K562 (cell line): ENCODE data around the gene BRCA1.

Source experiments
- RUNX1 ChIP-seq: sonication (generic); IDR thresholded peaks from 2 replicates; pipeline ENCODE4 v1.6.1; 2016; ENCODE audit warnings: antibody characterized with exemption, low read depth
- TF ChIP-seq, protein P1 (sequence below): fragments of 250-450 bp; sonication (Bioruptor Pico); IDR thresholded peaks from 2 replicates; pipeline ENCODE4 v1.5.0; 2022; ENCODE audit warnings: mild to moderate bottlenecking
- TF ChIP-seq, protein P2 (sequence below), 3 experiments: IDR thresholded peaks in 2 of 3; conservative IDR thresholded peaks in 1 of 3; 2 replicates each; pipeline ENCODE4 v1.5.1; 2011 to 2012; ENCODE audit warnings: low read length in 3 of 3, mild to moderate bottlenecking in 3 of 3, control low read depth in 2 of 3, improper control_type of control experiment in 1 of 3, inconsistent platforms in 1 of 3, low read depth in 1 of 3, mixed read lengths in 1 of 3, moderate library complexity in 1 of 3; ENCODE audit not compliant: insufficient read depth in 2 of 3

DNA sequence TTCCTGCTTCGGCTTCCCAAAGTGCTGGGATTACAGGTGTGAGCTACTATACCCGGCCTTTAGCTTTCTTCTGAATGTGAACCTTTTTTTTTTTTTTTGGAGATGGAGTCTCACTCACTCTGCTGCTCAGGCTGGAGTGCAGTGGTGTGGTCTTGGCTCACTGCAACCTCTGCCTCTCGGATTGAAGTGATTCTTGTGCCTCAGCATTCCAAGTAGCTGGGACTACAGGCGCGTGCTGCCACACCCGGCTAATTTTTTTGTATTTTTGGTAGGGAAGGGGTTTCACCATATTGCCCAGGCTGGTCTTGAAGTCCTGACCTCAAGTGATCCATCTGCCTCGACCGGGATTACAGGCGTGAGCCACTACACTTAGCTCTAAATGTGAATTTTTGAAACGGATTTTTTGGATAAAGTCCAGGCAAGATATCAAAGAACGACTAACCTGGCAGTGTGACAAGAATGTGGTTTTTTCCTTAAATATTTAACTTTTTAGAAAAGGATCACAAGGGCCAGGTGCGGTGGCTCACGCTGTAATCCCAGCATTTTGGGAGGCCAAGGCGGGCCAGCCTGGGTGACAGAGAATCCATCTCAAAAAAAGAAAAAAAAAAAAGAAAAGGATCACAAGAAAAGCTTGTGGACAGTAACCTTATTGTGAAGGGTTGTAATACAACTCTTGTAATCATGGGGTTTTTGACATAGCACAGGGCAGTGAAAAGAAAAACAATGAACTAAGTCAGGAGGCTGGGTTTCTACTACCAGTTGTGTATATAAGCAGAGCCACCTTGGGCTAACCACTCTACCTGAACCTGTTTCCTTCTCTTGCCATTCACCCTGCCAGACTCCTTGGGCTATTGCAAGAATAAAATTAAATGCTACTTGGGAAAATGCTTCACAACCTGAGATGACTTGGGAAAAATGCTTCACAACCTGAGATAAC, 6.2 kb downstream of the BRCA1 start:
- TF ChIP-seq RUNX1 = no peak
- TF ChIP-seq, protein P1, sequence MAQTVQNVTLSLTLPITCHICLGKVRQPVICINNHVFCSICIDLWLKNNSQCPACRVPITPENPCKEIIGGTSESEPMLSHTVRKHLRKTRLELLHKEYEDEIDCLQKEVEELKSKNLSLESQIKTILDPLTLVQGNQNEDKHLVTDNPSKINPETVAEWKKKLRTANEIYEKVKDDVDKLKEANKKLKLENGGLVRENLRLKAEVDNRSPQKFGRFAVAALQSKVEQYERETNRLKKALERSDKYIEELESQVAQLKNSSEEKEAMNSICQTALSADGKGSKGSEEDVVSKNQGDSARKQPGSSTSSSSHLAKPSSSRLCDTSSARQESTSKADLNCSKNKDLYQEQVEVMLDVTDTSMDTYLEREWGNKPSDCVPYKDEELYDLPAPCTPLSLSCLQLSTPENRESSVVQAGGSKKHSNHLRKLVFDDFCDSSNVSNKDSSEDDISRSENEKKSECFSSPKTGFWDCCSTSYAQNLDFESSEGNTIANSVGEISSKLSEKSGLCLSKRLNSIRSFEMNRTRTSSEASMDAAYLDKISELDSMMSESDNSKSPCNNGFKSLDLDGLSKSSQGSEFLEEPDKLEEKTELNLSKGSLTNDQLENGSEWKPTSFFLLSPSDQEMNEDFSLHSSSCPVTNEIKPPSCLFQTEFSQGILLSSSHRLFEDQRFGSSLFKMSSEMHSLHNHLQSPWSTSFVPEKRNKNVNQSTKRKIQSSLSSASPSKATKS = no peak
- TF ChIP-seq, protein P2, sequence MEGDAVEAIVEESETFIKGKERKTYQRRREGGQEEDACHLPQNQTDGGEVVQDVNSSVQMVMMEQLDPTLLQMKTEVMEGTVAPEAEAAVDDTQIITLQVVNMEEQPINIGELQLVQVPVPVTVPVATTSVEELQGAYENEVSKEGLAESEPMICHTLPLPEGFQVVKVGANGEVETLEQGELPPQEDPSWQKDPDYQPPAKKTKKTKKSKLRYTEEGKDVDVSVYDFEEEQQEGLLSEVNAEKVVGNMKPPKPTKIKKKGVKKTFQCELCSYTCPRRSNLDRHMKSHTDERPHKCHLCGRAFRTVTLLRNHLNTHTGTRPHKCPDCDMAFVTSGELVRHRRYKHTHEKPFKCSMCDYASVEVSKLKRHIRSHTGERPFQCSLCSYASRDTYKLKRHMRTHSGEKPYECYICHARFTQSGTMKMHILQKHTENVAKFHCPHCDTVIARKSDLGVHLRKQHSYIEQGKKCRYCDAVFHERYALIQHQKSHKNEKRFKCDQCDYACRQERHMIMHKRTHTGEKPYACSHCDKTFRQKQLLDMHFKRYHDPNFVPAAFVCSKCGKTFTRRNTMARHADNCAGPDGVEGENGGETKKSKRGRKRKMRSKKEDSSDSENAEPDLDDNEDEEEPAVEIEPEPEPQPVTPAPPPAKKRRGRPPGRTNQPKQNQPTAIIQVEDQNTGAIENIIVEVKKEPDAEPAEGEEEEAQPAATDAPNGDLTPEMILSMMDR (IDR thresholded peaks at IDR 0.05 in 2 of 3, conservative IDR thresholded peaks at IDR 0.05 in 1 of 3; ENCODE audit: insufficient read depth in 2 of 3, low read depth in 1 of 3, low read length in 3 of 3) = no peak
